Liver (tissue), 9 donors: ENCODE data around the gene XXYLT1. TPM values are rescaled to one million over a fixed set of nuclear protein-coding genes. Genes with fewer than 3 reads are reported as not detected.

ENCODE experiments used
- DNase-seq: peaks from one replicate; pipeline ENCODE4 v3.0.0-alpha.2; 2017; ENCODE audit warnings: low spot score
- H3K27ac ChIP-seq, 2 donors: one replicate each; pipeline ENCODE4 v1.7.0; 2013; ENCODE audit warnings: inconsistent platforms in 2 of 2, low read length in 2 of 2, control low read depth in 1 of 2, low read depth in 1 of 2, mild to moderate bottlenecking in 1 of 2
- H3K27me3 ChIP-seq, 4 donors: one replicate each; pipeline versions ENCODE4 v1.6.1 to v1.7.0; 2013; ENCODE audit warnings: low read length in 3 of 4, inconsistent platforms in 1 of 4, mild to moderate bottlenecking in 1 of 4, moderate library complexity in 1 of 4; ENCODE audit not compliant: control insufficient read depth in 4 of 4, insufficient read depth in 4 of 4
- H3K36me3 ChIP-seq, 4 donors: one replicate each; pipeline versions ENCODE4 v1.6.1 to v1.7.0; 2013; ENCODE audit warnings: low read length in 3 of 4, mild to moderate bottlenecking in 3 of 4, low read depth in 1 of 4, moderate library complexity in 1 of 4; ENCODE audit not compliant: control insufficient read depth in 4 of 4, insufficient read depth in 3 of 4
- H3K4me1 ChIP-seq, 4 donors: one replicate each; pipeline versions ENCODE4 v1.6.1 to v1.7.0; 2013; ENCODE audit warnings: low read length in 3 of 4, mild to moderate bottlenecking in 3 of 4, moderate library complexity in 1 of 4; ENCODE audit not compliant: control insufficient read depth in 4 of 4, insufficient read depth in 4 of 4
- H3K4me3 ChIP-seq, 3 donors: one replicate each; pipeline versions ENCODE4 v1.6.1 to v1.7.0; 2013; ENCODE audit warnings: low read length in 3 of 3, control low read depth in 1 of 3, low read depth in 1 of 3, mild to moderate bottlenecking in 1 of 3
- H3K9ac ChIP-seq, 2 donors: one replicate each; pipeline ENCODE4 v1.7.0; 2013; ENCODE audit warnings: low read length in 2 of 2, mild to moderate bottlenecking in 2 of 2, moderate library complexity in 2 of 2, control low read depth in 1 of 2, low read depth in 1 of 2
- H3K9me3 ChIP-seq, 4 donors: one replicate each; pipeline versions ENCODE4 v1.6.1 to v1.7.0; 2013; ENCODE audit warnings: low read length in 3 of 4; ENCODE audit not compliant: control insufficient read depth in 4 of 4
- ATF3 ChIP-seq: IDR thresholded peaks from 2 replicates; pipeline ENCODE4 v1.6.1; 2016; ENCODE audit warnings: antibody characterized with exemption
- CTCF ChIP-seq: fragments of 150-350 bp; IDR thresholded peaks from 2 replicates; pipeline ENCODE4 v1.5.1; 2017; ENCODE audit warnings: improper control_type of control experiment, low read depth, low read length; ENCODE audit not compliant: missing input control
- EGR1 ChIP-seq, 2 donors: IDR thresholded peaks; 2 replicates each; pipeline ENCODE4 v1.6.1; 2016 to 2018; ENCODE audit warnings: antibody characterized with exemption in 2 of 2, low read depth in 2 of 2
- FOXA1 ChIP-seq: IDR thresholded peaks from 2 replicates; pipeline ENCODE4 v1.6.1; 2016; ENCODE audit warnings: antibody characterized with exemption
- FOXA2 ChIP-seq: IDR thresholded peaks from 2 replicates; pipeline ENCODE4 v1.6.1; 2016; ENCODE audit warnings: antibody characterized with exemption
- GABPA ChIP-seq, 2 donors: IDR thresholded peaks in 1 of 2; conservative IDR thresholded peaks in 1 of 2; 2 replicates each; pipeline ENCODE4 v1.6.1; 2016; ENCODE audit warnings: antibody characterized with exemption in 2 of 2, mild to moderate bottlenecking in 1 of 2, moderate library complexity in 1 of 2
- HNF4A ChIP-seq, 2 donors: conservative IDR thresholded peaks; 2 replicates each; pipeline ENCODE4 v1.6.1; 2016; ENCODE audit warnings: antibody characterized with exemption in 2 of 2, mild to moderate bottlenecking in 2 of 2
- HNF4G ChIP-seq: IDR thresholded peaks from 2 replicates; pipeline ENCODE4 v1.6.1; 2016; ENCODE audit warnings: antibody characterized with exemption
- JUND ChIP-seq, 2 donors: IDR thresholded peaks; 2 replicates each; pipeline ENCODE4 v1.6.1; 2016; ENCODE audit warnings: antibody characterized with exemption in 2 of 2
- MAX ChIP-seq: IDR thresholded peaks from 2 replicates; pipeline ENCODE4 v1.6.1; 2016; ENCODE audit warnings: antibody characterized with exemption
- NR2F2 ChIP-seq: IDR thresholded peaks from 2 replicates; pipeline ENCODE4 v1.6.1; 2016; ENCODE audit warnings: antibody characterized with exemption
- RAD21 ChIP-seq, 2 donors: IDR thresholded peaks; 2 replicates each; pipeline ENCODE4 v1.6.1; 2016; ENCODE audit warnings: antibody characterized with exemption in 2 of 2, mild to moderate bottlenecking in 2 of 2
- REST ChIP-seq: IDR thresholded peaks from 2 replicates; pipeline ENCODE4 v1.6.1; 2016; ENCODE audit warnings: antibody characterized with exemption, mild to moderate bottlenecking
- RXRA ChIP-seq, 2 donors: IDR thresholded peaks; 2 replicates each; pipeline ENCODE4 v1.6.1; 2017 to 2018; ENCODE audit warnings: antibody characterized with exemption in 2 of 2, mild to moderate bottlenecking in 1 of 2
- SP1 ChIP-seq: IDR thresholded peaks from 2 replicates; pipeline ENCODE4 v1.6.1; 2018; ENCODE audit warnings: antibody characterized with exemption, mild to moderate bottlenecking
- TAF1 ChIP-seq: conservative IDR thresholded peaks from 2 replicates; pipeline ENCODE4 v1.6.1; 2016; ENCODE audit warnings: antibody characterized with exemption, mild to moderate bottlenecking
- YY1 ChIP-seq: IDR thresholded peaks from 2 replicates; pipeline ENCODE4 v1.6.1; 2016; ENCODE audit warnings: antibody characterized with exemption, mild to moderate bottlenecking
- ZBTB33 ChIP-seq: IDR thresholded peaks from 2 replicates; pipeline ENCODE4 v1.6.1; 2016; ENCODE audit warnings: antibody characterized with exemption
- WGBS: extraction: QIAGEN DNeasy Blood & Tissue Kit; methylation state at CpG from one replicate; pipeline ENCODE4 v1.1.7; 2013; 5-methylcytosine and 5-hydroxymethylcytosine counted together
- polyA plus RNA-seq, 2 donors: library from polyadenylated mRNA; stranded (reverse) in 1 of 2; unstranded in 1 of 2; fragments of 200-250 nt in 1 of 2; fragments of >200 nt in 1 of 2; fragmentation: Nextera tagmentation in 1 of 2; extraction: Ambion mirVana in 1 of 2; gene quantifications; one replicate each; pipeline versions ENCODE4 v1.2.1 to v1.2.3, GENCODE V29; 2013 to 2015
- total RNA-seq, 2 donors: library from RNA; depleted of rRNA; stranded (reverse); fragments of >200 nt; gene quantifications; one replicate each; pipeline ENCODE4 v1.2.3, GENCODE V29; 2014
- donor health status: healthy.
- donor health status: healthy.
- donor health status: healthy.
- donor health status: healthy.
- donor health status: healthy.

The XXYLT1 gene
- total and polyA plus RNA-seq, 4 donors = 0.93 to 7.6 (median 2.8) TPM

GRCh38 chr3:195075199-195075940 lies 195.6 kb downstream of the XXYLT1 start:
- Histone ChIP-seq H3K36me3 (no peaks in the 10 kb centered on the region), H3K4me3 (no peak overlapping the region), H3K27me3 (no peaks in the 10 kb centered on the region), H3K27ac (no peak overlapping the region), H3K9ac (no peak overlapping the region), H3K4me1 (no peaks in the 10 kb centered on the region), H3K9me3 (no peaks in the 10 kb centered on the region)
- DNase-seq = no peak
- TF ChIP-seq ATF3 = no peak
- no peak for TF ChIP-seq EGR1 (IDR thresholded peaks at IDR 0.05; ENCODE audit: low read depth in 2 of 2)
- TF ChIP-seq RXRA (IDR thresholded peaks at IDR 0.05) = no peak
- no peak for TF ChIP-seq HNF4G
- no peak for TF ChIP-seq JUND (IDR thresholded peaks at IDR 0.05)
- no peak for TF ChIP-seq ZBTB33
- no peak for TF ChIP-seq RAD21 (IDR thresholded peaks at IDR 0.05)
- TF ChIP-seq REST = no peak
- TF ChIP-seq GABPA (IDR thresholded peaks at IDR 0.05 in 1 of 2, conservative IDR thresholded peaks at IDR 0.05 in 1 of 2) = no peak
- no peak for TF ChIP-seq TAF1
- no peak for TF ChIP-seq FOXA1
- no peak for TF ChIP-seq CTCF
- TF ChIP-seq NR2F2 = no peak
- TF ChIP-seq SP1 = no peak
- no peak for TF ChIP-seq MAX
- no peak for TF ChIP-seq HNF4A (conservative IDR thresholded peaks at IDR 0.05)
- no peak for TF ChIP-seq FOXA2
- no peak for TF ChIP-seq YY1
- 91% methylated on average over 14 of the region's 14 CpGs for WGBS
